HepG2 (cell line): Measurements from ENCODE around the gene NME2. TPM values are rescaled to one million over a fixed set of nuclear protein-coding genes. Genes with fewer than 3 reads are reported as not detected.

Experiments used
- BCL6 ChIP-seq: IDR thresholded peaks from 2 replicates; pipeline ENCODE4 v1.6.1; 2016; ENCODE audit warnings: missing genetic modification reagents, missing compliant biosample characterization
- CBX5 ChIP-seq: sonication (generic); formaldehyde crosslinking; IDR thresholded peaks from 2 replicates; pipeline ENCODE4 v1.4.0; 2020; ENCODE audit warnings: missing genetic modification reagents, borderline replicate concordance
- ELF1 ChIP-seq: sonication (generic); formaldehyde crosslinking; IDR thresholded peaks from 2 replicates; pipeline ENCODE4 v1.4.0; 2020; ENCODE audit warnings: missing genetic modification reagents
- HMG20B ChIP-seq: conservative IDR thresholded peaks from 2 replicates; pipeline ENCODE4 v1.6.1; 2016; ENCODE audit warnings: missing genetic modification reagents, missing compliant biosample characterization
- KDM5A ChIP-seq: fragments of 200-600 bp; sonication (generic); IDR thresholded peaks from 2 replicates; pipeline ENCODE4 v1.7.0; 2018; ENCODE audit warnings: antibody characterized with exemption, mild to moderate bottlenecking, low read length, borderline replicate concordance
- NKX3-1 ChIP-seq: sonication (generic); formaldehyde crosslinking; IDR thresholded peaks from 2 replicates; pipeline ENCODE4 v1.5.0; 2020; ENCODE audit warnings: missing genetic modification reagents
- NPAS2 ChIP-seq: sonication (generic); formaldehyde crosslinking; IDR thresholded peaks from 2 replicates; pipeline ENCODE4 v1.8.0; 2022; ENCODE audit warnings: mild to moderate bottlenecking, missing genetic modification reagents, borderline replicate concordance
- SATB2 ChIP-seq: sonication (generic); formaldehyde crosslinking; IDR thresholded peaks from 2 replicates; pipeline ENCODE4 v1.5.0; 2020; ENCODE audit warnings: missing genetic modification reagents
- SP140L ChIP-seq: sonication (generic); formaldehyde crosslinking; IDR thresholded peaks from 2 replicates; pipeline ENCODE4 v1.4.0; 2020; ENCODE audit warnings: missing genetic modification reagents, borderline replicate concordance
- ZFX ChIP-seq: sonication (generic); formaldehyde crosslinking; IDR thresholded peaks from 2 replicates; pipeline ENCODE4 v1.4.0; 2020; ENCODE audit warnings: mild to moderate bottlenecking, low read depth, missing genetic modification reagents, moderate library complexity
- ZNF207 ChIP-seq: fragments of 450-650 bp; IDR thresholded peaks from 2 replicates; pipeline ENCODE4 v1.6.1; 2016; ENCODE audit warnings: antibody characterized with exemption, borderline replicate concordance
- ZNF263 ChIP-seq: sonication (generic); formaldehyde crosslinking; IDR thresholded peaks from 2 replicates; pipeline ENCODE4 v1.4.0; 2020; ENCODE audit warnings: missing genetic modification reagents
- ZNF430 ChIP-seq: sonication (generic); formaldehyde crosslinking; IDR thresholded peaks from 2 replicates; pipeline ENCODE4 v1.9.0; 2021; ENCODE audit warnings: mild to moderate bottlenecking, missing genetic modification reagents
- ZNF788 ChIP-seq: sonication (generic); formaldehyde crosslinking; IDR thresholded peaks from 2 replicates; pipeline ENCODE4 v1.5.0; 2020; ENCODE audit warnings: mild to moderate bottlenecking, missing genetic modification reagents, borderline replicate concordance
- polyA plus RNA-seq, 8 experiments: library from polyadenylated mRNA; depleted of rRNA in 3 of 8; stranded (reverse) in 7 of 8; unstranded in 1 of 8; fragments of >200 nt; fragmentation: Illumina TruSeq in 4 of 8; extraction: Trizol in 4 of 8; gene quantifications; 2 replicates each; pipeline versions ENCODE4 v1.2.1 to v1.2.3, GENCODE V29; 2011 to 2016; ENCODE audit warnings: low read depth in 4 of 8, missing spikeins in 1 of 8, mixed read lengths in 1 of 8; ENCODE audit not compliant: insufficient read depth in 1 of 8
- total RNA-seq, 5 experiments: library from RNA; depleted of rRNA; stranded (reverse); fragments of >200 nt; fragmentation: Illumina TruSeq; extraction: Trizol; gene quantifications; 2 replicates each; pipeline ENCODE4 v1.2.3, GENCODE V29; 2016; ENCODE audit warnings: low read depth in 1 of 5
- TF ChIP-seq, protein P1 (sequence below): sonication (generic); formaldehyde crosslinking; IDR thresholded peaks from 2 replicates; pipeline ENCODE4 v1.4.0; 2020; ENCODE audit warnings: missing genetic modification reagents
- TF ChIP-seq, protein P2 (sequence below): sonication (generic); formaldehyde crosslinking; IDR thresholded peaks from 2 replicates; pipeline ENCODE4 v1.4.0; 2020; ENCODE audit warnings: missing genetic modification reagents
- TF ChIP-seq, protein P3 (sequence below): sonication (generic); formaldehyde crosslinking; IDR thresholded peaks from 2 replicates; pipeline ENCODE4 v1.9.0; 2021; ENCODE audit warnings: missing genetic modification reagents, mild to moderate bottlenecking, borderline replicate concordance
- TF ChIP-seq, protein P4 (sequence below): IDR thresholded peaks from 2 replicates; pipeline ENCODE4 v1.6.1; 2016; ENCODE audit warnings: low read depth, borderline replicate concordance
- TF ChIP-seq, protein P5 (sequence below): sonication (generic); formaldehyde crosslinking; IDR thresholded peaks from 2 replicates; pipeline ENCODE4 v1.5.0; 2020; ENCODE audit warnings: missing genetic modification reagents
- TF ChIP-seq, protein P6 (sequence below): IDR thresholded peaks from 2 replicates; pipeline ENCODE4 v1.6.1; 2016; ENCODE audit warnings: mild to moderate bottlenecking

The NME2 gene
- total and polyA plus RNA-seq, 2 of the 13 experiments (the other 11 are each of a cell fraction or from before 2014, with no cell fraction given): 790 to 1,213 TPM

DNA sequence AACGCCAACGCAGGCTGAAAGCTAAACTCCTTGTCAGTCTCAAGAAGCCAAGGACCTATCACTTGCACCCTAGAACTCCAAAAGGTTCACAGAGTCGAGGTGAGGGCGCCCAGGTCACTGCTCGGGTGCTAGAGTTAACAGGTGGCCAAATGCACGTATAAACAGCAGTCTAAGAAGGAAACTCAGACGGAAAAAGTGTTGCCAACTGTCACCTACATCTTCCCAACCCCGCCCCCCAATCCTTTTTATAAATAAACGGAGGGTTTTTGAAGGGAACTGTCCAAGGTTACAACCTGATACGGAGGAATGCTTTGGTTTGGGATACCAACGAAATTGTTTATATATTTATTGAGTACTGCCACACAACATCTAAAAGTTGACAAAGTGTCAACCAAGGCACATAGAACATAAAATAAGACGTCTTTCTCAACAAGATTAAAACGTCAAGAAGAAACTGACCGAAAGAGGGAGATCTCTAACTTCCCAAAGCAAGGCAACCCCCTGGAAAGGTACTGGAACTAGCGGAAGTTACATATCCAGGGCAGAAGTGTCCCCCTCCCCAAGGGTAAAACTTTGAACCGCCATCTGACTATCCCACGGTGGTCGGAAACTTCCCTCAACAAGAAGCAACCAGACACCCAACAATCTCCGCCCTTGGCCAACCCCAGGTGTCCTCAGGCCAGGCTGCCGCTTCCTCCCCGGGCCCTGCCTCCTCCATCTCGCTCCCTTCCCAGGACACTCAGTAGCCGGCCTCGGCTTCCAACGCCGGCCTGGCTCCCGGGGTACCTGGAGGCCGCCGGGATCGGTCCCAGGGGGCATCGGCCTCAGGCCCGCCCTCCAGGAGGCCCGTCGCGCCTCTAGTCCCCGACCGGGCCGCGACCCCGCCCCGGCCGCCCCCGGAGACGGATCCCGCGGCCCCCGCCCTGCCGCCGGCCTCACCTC, 46.5 kb upstream of the NME2 start (continued):
- TF ChIP-seq, protein P1, sequence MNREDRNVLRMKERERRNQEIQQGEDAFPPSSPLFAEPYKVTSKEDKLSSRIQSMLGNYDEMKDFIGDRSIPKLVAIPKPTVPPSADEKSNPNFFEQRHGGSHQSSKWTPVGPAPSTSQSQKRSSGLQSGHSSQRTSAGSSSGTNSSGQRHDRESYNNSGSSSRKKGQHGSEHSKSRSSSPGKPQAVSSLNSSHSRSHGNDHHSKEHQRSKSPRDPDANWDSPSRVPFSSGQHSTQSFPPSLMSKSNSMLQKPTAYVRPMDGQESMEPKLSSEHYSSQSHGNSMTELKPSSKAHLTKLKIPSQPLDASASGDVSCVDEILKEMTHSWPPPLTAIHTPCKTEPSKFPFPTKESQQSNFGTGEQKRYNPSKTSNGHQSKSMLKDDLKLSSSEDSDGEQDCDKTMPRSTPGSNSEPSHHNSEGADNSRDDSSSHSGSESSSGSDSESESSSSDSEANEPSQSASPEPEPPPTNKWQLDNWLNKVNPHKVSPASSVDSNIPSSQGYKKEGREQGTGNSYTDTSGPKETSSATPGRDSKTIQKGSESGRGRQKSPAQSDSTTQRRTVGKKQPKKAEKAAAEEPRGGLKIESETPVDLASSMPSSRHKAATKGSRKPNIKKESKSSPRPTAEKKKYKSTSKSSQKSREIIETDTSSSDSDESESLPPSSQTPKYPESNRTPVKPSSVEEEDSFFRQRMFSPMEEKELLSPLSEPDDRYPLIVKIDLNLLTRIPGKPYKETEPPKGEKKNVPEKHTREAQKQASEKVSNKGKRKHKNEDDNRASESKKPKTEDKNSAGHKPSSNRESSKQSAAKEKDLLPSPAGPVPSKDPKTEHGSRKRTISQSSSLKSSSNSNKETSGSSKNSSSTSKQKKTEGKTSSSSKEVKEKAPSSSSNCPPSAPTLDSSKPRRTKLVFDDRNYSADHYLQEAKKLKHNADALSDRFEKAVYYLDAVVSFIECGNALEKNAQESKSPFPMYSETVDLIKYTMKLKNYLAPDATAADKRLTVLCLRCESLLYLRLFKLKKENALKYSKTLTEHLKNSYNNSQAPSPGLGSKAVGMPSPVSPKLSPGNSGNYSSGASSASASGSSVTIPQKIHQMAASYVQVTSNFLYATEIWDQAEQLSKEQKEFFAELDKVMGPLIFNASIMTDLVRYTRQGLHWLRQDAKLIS (CRISPR knock-in tag): no peak
- TF ChIP-seq ZFX (CRISPR knock-in tag): peak; percentile 57; the same call in 1 of the 2 replicates
- TF ChIP-seq SP140L (CRISPR knock-in tag): 0 out of 2 replicates have a peak, but pooled peaks have one; percentile 48
- TF ChIP-seq, protein P2, sequence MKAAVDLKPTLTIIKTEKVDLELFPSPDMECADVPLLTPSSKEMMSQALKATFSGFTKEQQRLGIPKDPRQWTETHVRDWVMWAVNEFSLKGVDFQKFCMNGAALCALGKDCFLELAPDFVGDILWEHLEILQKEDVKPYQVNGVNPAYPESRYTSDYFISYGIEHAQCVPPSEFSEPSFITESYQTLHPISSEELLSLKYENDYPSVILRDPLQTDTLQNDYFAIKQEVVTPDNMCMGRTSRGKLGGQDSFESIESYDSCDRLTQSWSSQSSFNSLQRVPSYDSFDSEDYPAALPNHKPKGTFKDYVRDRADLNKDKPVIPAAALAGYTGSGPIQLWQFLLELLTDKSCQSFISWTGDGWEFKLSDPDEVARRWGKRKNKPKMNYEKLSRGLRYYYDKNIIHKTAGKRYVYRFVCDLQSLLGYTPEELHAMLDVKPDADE (CRISPR knock-in tag): no peak
- no peak for TF ChIP-seq ZNF207
- TF ChIP-seq, protein P3, sequence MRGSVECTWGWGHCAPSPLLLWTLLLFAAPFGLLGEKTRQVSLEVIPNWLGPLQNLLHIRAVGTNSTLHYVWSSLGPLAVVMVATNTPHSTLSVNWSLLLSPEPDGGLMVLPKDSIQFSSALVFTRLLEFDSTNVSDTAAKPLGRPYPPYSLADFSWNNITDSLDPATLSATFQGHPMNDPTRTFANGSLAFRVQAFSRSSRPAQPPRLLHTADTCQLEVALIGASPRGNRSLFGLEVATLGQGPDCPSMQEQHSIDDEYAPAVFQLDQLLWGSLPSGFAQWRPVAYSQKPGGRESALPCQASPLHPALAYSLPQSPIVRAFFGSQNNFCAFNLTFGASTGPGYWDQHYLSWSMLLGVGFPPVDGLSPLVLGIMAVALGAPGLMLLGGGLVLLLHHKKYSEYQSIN: no peak
- TF ChIP-seq HMG20B (CRISPR knock-in tag): no peak
- TF ChIP-seq CBX5 (CRISPR knock-in tag): no peak
- no peak for TF ChIP-seq ZNF788 (CRISPR knock-in tag)
- TF ChIP-seq SATB2: no peak
- TF ChIP-seq ZNF263: no peak
- no peak for TF ChIP-seq ELF1 (CRISPR knock-in tag)
- no peak for TF ChIP-seq NKX3-1
- TF ChIP-seq KDM5A: peak; percentile 87
- 0 out of 2 replicates have a peak, but pooled peaks have one; percentile 6 for TF ChIP-seq BCL6
- TF ChIP-seq, protein P4, sequence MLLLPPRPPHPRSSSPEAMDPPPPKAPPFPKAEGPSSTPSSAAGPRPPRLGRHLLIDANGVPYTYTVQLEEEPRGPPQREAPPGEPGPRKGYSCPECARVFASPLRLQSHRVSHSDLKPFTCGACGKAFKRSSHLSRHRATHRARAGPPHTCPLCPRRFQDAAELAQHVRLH (CRISPR knock-in tag): no peak
- TF ChIP-seq ZNF430: 0 out of 2 replicates have a peak, but pooled peaks have one; percentile 59
- TF ChIP-seq, protein P5, sequence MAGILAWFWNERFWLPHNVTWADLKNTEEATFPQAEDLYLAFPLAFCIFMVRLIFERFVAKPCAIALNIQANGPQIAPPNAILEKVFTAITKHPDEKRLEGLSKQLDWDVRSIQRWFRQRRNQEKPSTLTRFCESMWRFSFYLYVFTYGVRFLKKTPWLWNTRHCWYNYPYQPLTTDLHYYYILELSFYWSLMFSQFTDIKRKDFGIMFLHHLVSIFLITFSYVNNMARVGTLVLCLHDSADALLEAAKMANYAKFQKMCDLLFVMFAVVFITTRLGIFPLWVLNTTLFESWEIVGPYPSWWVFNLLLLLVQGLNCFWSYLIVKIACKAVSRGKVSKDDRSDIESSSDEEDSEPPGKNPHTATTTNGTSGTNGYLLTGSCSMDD (CRISPR knock-in tag): no peak
- TF ChIP-seq NPAS2 (CRISPR knock-in tag): no peak
- TF ChIP-seq, protein P6, sequence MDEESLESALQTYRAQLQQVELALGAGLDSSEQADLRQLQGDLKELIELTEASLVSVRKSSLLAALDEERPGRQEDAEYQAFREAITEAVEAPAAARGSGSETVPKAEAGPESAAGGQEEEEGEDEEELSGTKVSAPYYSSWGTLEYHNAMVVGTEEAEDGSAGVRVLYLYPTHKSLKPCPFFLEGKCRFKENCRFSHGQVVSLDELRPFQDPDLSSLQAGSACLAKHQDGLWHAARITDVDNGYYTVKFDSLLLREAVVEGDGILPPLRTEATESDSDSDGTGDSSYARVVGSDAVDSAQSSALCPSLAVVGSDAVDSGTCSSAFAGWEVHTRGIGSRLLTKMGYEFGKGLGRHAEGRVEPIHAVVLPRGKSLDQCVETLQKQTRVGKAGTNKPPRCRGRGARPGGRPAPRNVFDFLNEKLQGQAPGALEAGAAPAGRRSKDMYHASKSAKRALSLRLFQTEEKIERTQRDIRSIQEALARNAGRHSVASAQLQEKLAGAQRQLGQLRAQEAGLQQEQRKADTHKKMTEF: peak; percentile 23; the same call in 1 of the 2 replicates
